Parathyroid adenoma (tissue), 2 donors: ENCODE measurements around the gene NDUFAF2.

Experiments
- H2AFZ ChIP-seq: fragments of 300-600 bp; sonication (generic); one replicate; pipeline ENCODE4 v1.7.0; 2017; ENCODE audit warnings: antibody characterized with exemption, mild to moderate bottlenecking
- H3K27ac ChIP-seq: fragments of 300-600 bp; sonication (generic); one replicate; pipeline ENCODE4 v1.7.0; 2017
- H3K27me3 ChIP-seq: fragments of 300-600 bp; sonication (generic); one replicate; pipeline ENCODE4 v1.7.0; 2017; ENCODE audit warnings: low read length; ENCODE audit not compliant: control insufficient read depth, insufficient read depth
- H3K36me3 ChIP-seq: fragments of 300-600 bp; sonication (generic); one replicate; pipeline ENCODE4 v1.7.0; 2017; ENCODE audit warnings: low read length; ENCODE audit not compliant: control insufficient read depth, insufficient read depth
- H3K4me1 ChIP-seq: fragments of 300-600 bp; sonication (generic); one replicate; pipeline ENCODE4 v1.7.0; 2017; ENCODE audit warnings: control low read depth
- H3K4me2 ChIP-seq: fragments of 300-600 bp; sonication (generic); one replicate; pipeline ENCODE4 v1.7.0; 2017; ENCODE audit warnings: low read length
- H3K4me3 ChIP-seq: fragments of 300-600 bp; sonication (generic); one replicate; pipeline ENCODE4 v1.7.0; 2017; ENCODE audit warnings: low read depth, low read length
- H3K79me2 ChIP-seq: fragments of 300-600 bp; sonication (generic); one replicate; pipeline ENCODE4 v1.7.0; 2017; ENCODE audit warnings: control low read depth
- H3K9ac ChIP-seq: fragments of 300-600 bp; sonication (generic); one replicate; pipeline ENCODE4 v1.7.0; 2017; ENCODE audit warnings: mild to moderate bottlenecking
- H3K9me3 ChIP-seq: fragments of 300-600 bp; sonication (generic); one replicate; pipeline ENCODE4 v1.7.0; 2017; ENCODE audit warnings: low read length; ENCODE audit not compliant: control insufficient read depth
- TF ChIP-seq, protein P1 (sequence below): fragments of 300-600 bp; sonication (generic); IDR thresholded peaks from one replicate; pipeline ENCODE4 v1.7.0; 2017; ENCODE audit warnings: antibody characterized with exemption, mild to moderate bottlenecking
- donor health status: primary hyperparathyroidism.

NDUFAF2 gene

DNA sequence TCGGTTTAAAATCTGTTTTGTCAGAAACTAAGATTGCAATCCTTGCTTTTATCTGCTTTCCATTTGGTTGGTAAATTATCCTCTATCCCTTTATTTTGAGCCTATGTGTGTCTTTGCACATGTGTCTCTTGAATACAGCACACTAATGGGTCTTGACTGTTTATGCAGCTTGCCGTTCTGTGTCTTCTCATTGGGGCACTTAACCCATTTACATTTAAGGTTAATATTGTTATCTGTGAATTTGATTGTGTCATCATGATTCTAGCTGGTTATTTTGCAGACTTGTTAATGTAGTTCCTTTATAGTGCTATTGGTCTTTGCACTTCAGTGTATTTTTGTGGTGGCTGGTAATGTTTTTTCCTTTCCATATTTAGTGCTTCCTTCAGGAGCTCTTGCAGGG lies 253.6 kb downstream of the NDUFAF2 start:
- TF ChIP-seq, protein P1, sequence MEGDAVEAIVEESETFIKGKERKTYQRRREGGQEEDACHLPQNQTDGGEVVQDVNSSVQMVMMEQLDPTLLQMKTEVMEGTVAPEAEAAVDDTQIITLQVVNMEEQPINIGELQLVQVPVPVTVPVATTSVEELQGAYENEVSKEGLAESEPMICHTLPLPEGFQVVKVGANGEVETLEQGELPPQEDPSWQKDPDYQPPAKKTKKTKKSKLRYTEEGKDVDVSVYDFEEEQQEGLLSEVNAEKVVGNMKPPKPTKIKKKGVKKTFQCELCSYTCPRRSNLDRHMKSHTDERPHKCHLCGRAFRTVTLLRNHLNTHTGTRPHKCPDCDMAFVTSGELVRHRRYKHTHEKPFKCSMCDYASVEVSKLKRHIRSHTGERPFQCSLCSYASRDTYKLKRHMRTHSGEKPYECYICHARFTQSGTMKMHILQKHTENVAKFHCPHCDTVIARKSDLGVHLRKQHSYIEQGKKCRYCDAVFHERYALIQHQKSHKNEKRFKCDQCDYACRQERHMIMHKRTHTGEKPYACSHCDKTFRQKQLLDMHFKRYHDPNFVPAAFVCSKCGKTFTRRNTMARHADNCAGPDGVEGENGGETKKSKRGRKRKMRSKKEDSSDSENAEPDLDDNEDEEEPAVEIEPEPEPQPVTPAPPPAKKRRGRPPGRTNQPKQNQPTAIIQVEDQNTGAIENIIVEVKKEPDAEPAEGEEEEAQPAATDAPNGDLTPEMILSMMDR: no peak
- Histone ChIP-seq H3K79me2 (no peaks in the 10 kb centered on the region), H3K4me3 (no peak overlapping the region), H3K36me3 (no peaks in the 10 kb centered on the region), H3K4me2 (no peak overlapping the region), H2AFZ (no peak overlapping the region), H3K27ac (no peak overlapping the region), H3K4me1 (no peaks in the 10 kb centered on the region), H3K9me3 (no peaks in the 10 kb centered on the region), H3K27me3 (no peaks in the 10 kb centered on the region), H3K9ac (no peak overlapping the region)

DNA sequence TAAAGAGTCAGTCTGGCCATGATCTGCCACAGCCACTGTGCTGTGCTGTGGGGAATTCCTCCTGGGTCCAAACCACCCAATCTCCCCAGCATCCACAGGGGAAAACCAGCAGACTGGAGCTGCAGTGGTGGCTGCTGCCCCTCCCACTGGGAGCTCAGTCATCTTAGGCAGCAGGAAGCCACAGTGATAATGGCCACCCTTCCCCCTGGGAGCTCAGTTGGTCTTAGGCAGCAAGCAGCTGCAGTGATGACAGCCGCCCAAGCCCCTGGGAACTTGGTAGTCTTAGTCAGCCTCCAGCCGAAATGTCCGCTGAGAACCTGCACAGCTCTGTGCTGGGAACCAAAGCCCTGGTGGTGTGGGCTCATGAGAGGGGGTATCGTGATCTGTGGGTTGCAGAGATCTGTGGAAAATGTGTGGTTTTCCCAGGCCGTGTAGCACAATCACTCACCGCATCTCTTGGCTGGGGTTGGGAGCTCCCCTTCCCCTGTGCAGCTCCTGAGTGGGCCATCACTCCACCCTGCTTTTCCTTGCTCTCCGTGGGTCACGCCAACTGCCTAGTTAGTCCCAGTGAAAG lies 255.7 kb downstream of the NDUFAF2 start:
- Histone ChIP-seq H3K79me2 (no peaks in the 10 kb centered on the region), H3K4me2 (no peak overlapping the region), H3K27ac (no peak overlapping the region), H3K27me3 (no peaks in the 10 kb centered on the region), H2AFZ (no peak overlapping the region), H3K36me3 (no peaks in the 10 kb centered on the region), H3K9me3 (no peaks in the 10 kb centered on the region), H3K4me1 (no peaks in the 10 kb centered on the region), H3K4me3 (no peak overlapping the region), H3K9ac (no peak overlapping the region)
- TF ChIP-seq, protein P1: no peak

- Histone ChIP-seq H3K9me3 (no peaks in the 10 kb centered on the region), H3K27me3 (no peaks in the 10 kb centered on the region), H3K27ac (no peak overlapping the region), H3K36me3 (no peaks in the 10 kb centered on the region), H3K9ac (no peak overlapping the region), H3K4me3 (no peak overlapping the region), H3K4me1 (no peaks in the 10 kb centered on the region), H2AFZ (no peak overlapping the region), H3K4me2 (no peak overlapping the region), H3K79me2 (no peaks in the 10 kb centered on the region)
- TF ChIP-seq, protein P1: no peak
Measured at GRCh38 chr5:61202213-61202612, 257.2 kb downstream of the NDUFAF2 start.
